Renal cortical epithelial cell (primary cell): ENCODE measurements around the gene PER2. TPM values are rescaled to one million over a fixed set of nuclear protein-coding genes. Genes with fewer than 3 reads are reported as not detected.
"Not testable (repeated sequence)": the region's sequence is repeated elsewhere in the genome, so short reads cannot be mapped to it uniquely, and the experiment has no call there.

ENCODE experiments used
- DNase-seq: peaks from one replicate; pipeline ENCODE4 v3.0.0-alpha.2; 2011; ENCODE audit warnings: low read depth
- total RNA-seq: library from RNA; depleted of rRNA; stranded (reverse); fragments of >200 nt; gene quantifications from 2 replicates; pipeline ENCODE4 v1.2.3, GENCODE V29; 2014

Gene PER2
- 1.0 and 3.7 TPM in 2 replicates for total RNA-seq

- DNase-seq, result peak; percentile 85
Measured at GRCh38 chr2:238287737-238288649, at the start of gene PER2. Gene PER2 (minus strand): TSS chr2:238288610. CDS start chr2:238277936, 10,674 bp downstream.

GRCh38 chr2:238337846-238338245, 49.4 kb upstream of the PER2 start:
- no peak for DNase-seq

- DNase-seq, result no peak
Measured at GRCh38 chr2:238336793-238337444, 48.5 kb upstream of the PER2 start.

GRCh38 chr2:238336151-238336550, 47.7 kb upstream of the PER2 start:
- DNase-seq, result peak; percentile 85

- DNase-seq, result not testable (repeated sequence)
Measured at GRCh38 chr2:238335591-238335990, 47.2 kb upstream of the PER2 start.

- no peak for DNase-seq
Measured at GRCh38 chr2:238334885-238335284, 46.5 kb upstream of the PER2 start.

- no peak for DNase-seq
Measured at GRCh38 chr2:238331916-238332315, 43.5 kb upstream of the PER2 start.

GRCh38 chr2:238330391-238330790, 42.0 kb upstream of the PER2 start:
- DNase-seq, result no peak

- DNase-seq, result no peak
Measured at GRCh38 chr2:238327751-238328150, 39.3 kb upstream of the PER2 start.

GRCh38 chr2:238326801-238327365, 38.5 kb upstream of the PER2 start:
- no peak for DNase-seq

GRCh38 chr2:238325694-238326093, 37.3 kb upstream of the PER2 start:
- DNase-seq, result no peak

- not testable (repeated sequence) for DNase-seq
Measured at GRCh38 chr2:238324248-238324647, 35.8 kb upstream of the PER2 start.

- DNase-seq, result no peak
Measured at GRCh38 chr2:238322001-238322411, 33.6 kb upstream of the PER2 start.

GRCh38 chr2:238321467-238321866, 33.1 kb upstream of the PER2 start:
- DNase-seq, result no peak

GRCh38 chr2:238320648-238321281, 32.4 kb upstream of the PER2 start:
- no peak for DNase-seq

GRCh38 chr2:238320246-238320647, 31.8 kb upstream of the PER2 start, which contains the start of gene TRAF3IP1:
Gene TRAF3IP1 (plus strand): TSS chr2:238320518. CDS start chr2:238320663, 145 bp downstream.
- peak; percentile 76 for DNase-seq

GRCh38 chr2:238315031-238315595, 26.7 kb upstream of the PER2 start:
- no peak for DNase-seq

GRCh38 chr2:238314576-238314975, 26.2 kb upstream of the PER2 start:
- DNase-seq, result no peak

GRCh38 chr2:238313991-238314350, 25.6 kb upstream of the PER2 start:
- no peak for DNase-seq

- DNase-seq, result no peak
Measured at GRCh38 chr2:238313289-238313990, 25.0 kb upstream of the PER2 start.

GRCh38 chr2:238310721-238311120, 22.3 kb upstream of the PER2 start:
- not testable (repeated sequence) for DNase-seq
